Measurements from ENCODE around the gene ZNF346.
"Not testable (repeated sequence)": the region's sequence is repeated elsewhere in the genome, so short reads cannot be mapped to it uniquely, and the experiment has no call there.

ZNF346 gene

DNA sequence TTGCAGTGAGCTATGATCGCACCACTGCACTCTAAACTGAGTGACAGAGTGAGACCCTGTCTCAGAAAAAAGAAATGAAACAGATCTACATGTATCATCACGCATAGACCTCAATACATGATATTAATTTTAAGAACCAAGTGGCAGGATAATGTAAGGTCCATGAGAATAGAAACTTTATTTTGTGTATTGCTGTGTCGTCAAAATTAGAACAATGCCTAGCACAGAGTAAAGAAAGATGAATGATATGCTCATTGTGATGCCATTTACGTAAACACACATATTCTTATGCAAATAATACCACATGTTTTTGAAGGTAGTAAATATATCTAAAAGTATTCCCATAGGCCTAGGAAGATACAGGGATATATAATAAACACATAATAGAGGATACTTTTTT, 12.3 kb upstream of the ZNF346 start:
- no peak for ATAC-seq
- DNase-seq, result no peak

DNA sequence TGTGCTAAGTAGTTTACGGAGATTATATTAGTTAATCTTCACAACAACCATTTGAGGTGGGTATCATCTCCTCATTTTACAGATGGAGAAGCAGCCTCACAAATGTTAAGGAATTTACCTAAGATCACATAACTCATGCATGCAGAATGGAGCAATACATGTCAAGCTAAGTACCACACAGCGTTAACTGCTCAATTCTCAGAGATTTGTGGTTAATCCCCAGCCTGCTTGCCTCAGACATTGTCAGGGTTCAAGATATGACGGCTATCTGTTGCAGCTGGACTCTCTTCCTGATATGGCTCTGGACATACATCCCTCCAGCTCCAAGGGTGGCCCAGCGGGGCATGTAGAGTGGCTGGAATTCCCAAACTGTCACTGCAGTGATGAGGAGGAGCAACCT, 7.3 kb upstream of the ZNF346 start:
- ATAC-seq (no peak), DNase-seq (no peak)

DNA sequence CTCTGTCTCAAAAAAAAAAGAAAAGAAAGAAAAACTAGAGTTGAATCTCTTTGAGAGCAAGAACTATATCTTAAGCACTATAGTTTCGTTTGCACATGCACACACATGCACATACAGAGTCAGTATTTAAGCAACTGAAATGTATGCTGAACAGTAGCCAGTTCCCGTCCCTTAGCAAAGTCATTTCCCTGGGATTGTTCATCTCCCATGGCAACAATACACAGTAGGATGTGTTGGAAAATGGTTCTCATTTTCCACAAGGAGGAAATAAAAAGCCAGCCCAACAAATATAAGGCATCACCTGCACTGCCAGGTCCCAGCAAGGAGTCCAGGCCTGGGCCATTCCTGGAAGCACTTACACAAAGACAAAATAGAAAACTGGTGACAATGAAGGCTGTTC, 4.2 kb upstream of the ZNF346 start:
- no peak for ATAC-seq
- DNase-seq, result no peak

DNA sequence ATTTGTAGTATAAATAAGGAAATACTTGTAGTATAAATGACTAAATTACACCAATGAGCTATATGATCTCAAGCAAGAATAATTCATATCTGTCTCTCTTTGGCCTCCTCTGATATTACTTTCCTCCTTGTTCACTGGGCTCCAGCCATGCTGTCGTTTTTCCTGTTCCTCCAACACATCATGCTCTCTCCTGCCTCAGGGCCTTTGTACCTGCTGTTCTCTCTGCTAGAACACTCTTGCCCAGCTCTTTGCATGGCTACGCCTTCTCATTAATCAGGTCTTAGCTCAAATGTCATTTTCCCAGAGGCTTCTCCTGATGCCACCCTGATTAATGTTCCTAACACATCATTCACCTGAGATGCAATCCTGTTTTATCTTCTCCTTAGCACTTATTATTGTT, 2.5 kb upstream of the ZNF346 start:
- no peak for ATAC-seq
- DNase-seq, result no peak

DNA sequence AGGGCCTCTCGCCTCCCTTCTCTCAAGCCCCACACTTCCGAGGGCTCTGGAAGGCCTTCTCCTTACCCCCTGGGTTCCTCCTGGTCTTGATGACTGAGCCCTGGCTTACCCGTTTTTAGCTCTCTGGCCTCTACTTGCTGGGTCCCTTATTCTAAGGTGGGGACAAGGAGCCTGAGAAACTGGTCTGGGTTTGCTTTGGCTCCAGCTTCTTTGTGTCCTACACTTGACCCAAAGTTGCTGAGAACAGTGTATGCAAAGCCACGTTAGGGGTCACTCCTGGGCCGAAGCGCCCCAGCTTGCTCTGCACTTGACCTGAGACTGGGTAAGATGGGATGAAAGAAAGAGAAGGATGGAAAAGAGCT, 788 bp downstream of the ZNF346 start:
- ATAC-seq, result no peak
- DNase-seq, result no peak

DNA sequence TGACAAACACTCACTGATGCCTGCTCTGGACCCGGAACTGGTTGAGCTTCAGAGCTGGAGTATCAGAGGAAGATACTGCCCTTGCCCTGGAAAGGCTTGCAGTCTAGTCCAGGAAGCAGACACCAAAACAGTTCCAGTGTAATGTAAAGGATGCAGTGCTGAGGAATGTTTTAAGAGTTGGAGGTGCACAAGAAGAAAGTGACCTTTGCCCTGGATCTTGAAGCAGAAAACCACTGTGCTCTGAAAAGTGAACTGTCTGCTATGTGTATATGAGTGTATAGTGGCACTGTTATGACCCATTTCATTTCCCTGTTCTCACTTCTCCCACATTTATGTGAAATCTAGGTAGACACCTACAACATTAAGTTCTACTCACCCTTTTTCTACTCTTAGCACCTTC, 2.1 kb downstream of the ZNF346 start:
- DNase-seq (no peak), ATAC-seq (no peak)

DNA sequence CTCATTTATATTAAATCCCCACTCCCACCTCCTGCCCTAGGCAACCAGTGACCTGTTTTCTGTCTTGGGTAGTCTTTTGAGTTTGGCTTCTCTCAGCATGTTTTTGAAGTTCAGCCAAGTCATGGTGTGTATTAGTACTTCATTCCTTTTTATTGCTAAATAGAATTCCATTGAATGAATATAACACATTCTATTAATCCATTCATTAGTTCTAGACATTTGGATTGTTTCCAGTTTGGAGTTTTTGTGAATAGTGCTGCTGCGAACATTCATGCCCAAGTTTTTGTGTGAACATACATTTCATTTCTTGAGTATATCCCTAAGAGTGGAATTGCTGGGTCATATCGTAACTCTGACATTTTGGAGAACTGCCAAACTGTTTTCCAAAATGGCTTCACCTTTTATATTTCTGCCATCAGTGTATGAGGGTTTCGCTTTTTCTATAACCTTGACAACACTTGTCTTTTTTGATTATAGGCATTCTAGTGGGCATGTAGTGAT, 2.7 kb downstream of the ZNF346 start:
- DNase-seq (no peak), ATAC-seq (no peak)

DNA sequence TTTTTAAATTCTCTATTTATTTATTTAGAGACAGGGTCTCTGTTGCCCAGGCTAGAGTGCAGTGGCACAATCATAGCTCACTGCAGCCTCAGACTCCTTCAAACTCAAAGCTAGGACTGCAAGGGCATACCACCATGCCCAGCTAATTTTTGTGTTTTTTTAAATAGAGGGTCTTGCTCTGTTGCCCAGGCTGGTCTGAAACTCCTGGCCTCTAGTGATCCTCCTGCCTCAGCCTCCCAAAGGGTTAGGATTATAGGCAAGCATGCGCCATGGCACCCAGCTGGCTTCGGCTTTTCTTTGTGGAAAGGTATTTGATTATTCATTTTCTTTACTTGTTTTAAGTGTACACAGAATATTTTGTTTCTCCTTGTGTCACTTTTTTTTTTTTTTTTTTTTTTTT, 5.2 kb downstream of the ZNF346 start:
- ATAC-seq (no peak), DNase-seq (no peak)

DNA sequence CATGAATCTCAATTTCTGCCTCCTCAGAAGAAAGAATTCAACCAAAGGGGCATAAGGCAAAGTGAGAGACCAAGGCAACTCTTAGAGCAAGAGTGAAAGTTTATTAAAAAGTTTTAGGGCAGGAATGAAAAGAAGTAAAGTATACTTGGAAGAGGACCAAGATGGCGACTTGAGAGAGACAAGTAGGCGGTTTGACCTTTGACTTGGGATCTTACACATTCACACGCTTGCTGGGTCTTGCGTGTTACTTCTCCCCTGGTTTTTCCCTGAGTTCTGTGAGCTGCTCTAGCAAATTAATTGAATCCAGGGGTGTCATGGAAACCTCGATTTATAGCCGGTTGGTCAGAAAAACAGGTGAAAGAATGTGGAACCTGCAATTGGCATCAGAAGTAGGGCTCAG, 7.0 kb downstream of the ZNF346 start:
- ATAC-seq, result no peak

DNA sequence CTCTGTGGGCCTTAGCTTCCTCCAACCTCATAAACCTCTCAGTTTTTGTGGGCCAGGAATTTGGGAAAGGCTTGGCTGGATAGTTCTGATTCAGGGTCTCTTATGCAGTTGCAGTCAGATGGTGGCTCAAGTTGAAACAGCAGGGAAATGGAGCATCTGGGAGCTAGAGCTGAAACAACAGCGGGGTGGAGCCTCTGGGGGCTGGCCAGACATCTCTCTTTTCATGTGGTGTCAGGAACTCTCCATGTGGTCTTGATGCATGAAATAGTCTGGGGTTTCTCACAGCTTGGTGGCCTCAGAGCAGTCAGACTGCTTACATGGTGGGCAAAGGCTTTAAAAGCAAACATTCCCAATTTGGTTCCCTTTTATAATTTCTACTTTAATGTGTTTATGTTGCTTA, 13.5 kb downstream of the ZNF346 start:
- no peak for ATAC-seq
- DNase-seq, result no peak

More for the DNA sequence above, 7.0 kb downstream of the ZNF346 start:
- DNase-seq, result no peak

DNA sequence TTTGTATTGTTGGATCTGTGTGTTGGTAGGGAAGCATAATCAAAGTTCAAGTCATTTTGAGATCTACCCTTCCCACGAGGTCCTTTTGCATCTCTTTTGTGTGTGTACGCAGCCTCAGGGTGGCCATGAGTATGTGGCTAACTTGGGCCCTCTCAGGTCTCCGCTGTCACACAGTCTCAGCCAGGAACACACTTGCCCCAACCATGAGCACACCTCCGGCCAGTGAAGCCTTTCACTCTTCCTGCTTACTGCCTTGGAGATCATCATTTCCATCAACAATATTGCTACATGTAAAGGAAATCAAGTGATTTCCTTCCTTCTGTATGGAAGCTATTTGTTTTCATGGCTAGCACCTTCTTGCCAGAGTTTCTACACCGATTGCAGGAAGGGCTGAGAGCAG, 13.9 kb downstream of the ZNF346 start:
- no peak for ATAC-seq

DNA sequence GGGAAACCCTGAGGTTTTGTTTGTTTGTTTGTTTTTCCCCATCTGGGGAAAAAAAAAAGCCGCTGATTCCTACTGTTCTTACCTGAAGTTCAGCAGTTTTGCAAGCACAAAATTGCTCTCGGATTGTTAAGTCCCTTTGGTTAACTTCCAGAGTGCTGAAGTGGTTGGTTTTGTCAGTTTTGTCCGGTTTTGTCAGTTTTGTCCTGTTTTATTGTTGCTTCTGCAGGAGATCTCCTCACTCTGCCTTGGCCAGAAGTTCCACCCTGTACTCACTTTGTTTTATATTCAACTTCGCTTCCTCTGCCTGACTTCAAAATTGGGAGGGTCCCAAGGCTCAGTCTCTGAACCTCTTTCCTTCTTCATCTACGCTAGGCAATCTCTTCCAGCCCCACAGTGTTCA, 14.4 kb downstream of the ZNF346 start:
- ATAC-seq, result no peak
- no peak for DNase-seq

More for the DNA sequence above, 13.9 kb downstream of the ZNF346 start:
- DNase-seq, result no peak

DNA sequence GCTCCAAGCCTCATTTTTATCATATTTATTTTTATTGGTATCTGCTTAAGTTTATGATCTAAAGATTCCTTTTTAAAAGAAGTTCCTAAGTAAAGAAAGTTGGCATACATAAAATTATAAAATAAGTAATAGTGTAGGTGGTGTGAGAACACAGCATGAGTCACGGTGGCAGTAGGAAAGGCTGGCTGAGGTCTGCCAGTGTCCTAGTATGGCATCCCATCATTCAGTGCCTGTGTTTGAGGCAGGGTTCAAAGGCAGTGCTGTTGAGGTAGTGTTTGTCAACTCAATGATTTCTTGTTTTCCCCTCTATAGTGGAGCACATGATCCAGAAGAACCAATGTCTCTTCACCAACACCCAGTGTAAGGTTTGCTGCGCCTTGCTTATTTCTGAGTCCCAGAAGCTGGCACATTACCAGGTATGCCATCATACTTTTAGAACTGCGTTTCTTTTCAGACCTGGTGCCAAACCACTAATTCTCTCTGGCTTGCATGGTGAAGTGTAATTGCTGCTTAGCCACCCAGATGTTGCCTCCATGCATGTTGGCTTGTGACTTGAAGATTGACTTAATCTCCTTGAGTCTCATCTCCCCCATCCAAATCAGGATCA, 18.4 kb downstream of the ZNF346 start:
- ATAC-seq, result no peak

DNA sequence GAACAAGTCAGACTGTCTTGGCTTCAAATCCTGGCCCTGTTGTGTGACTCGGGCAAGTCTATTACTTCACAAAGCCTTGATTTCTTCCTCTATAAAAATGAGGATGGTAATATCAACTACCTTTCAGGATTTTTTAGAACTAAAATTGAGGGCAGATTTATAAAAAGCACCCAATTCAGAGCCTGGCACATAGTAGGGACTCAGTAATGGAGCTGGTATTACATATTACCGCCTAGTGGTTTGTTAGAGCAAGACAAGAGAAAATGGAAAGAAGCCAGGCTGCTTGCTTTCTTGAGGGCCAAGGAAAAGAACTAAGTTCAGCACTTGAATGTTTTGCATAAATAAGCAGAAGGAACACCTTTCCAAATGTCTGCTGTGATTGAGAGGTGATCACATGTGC, 19.4 kb downstream of the ZNF346 start:
- ATAC-seq (no peak), DNase-seq (no peak)

More for the DNA sequence above, 18.4 kb downstream of the ZNF346 start:
- DNase-seq, result no peak

DNA sequence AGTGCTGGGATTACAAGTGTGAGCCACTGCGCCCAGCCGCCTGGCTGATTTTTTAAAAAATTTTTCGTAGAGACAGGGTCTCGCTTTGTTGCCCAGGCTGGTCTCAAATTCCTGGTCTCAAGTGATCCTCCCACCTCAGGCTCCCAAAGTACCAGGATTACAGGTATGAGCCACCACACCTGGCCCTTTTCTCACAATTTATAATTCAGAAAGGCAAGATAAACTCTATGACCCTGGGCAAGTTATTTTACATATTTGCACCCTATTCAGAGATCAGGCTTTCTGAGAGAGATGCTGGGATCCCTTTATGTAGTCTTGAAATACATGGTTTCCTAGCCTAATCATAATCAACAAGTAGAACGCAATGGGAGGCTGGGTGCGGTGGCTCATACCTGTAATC, 20.6 kb downstream of the ZNF346 start:
- DNase-seq, result no peak
- no peak for ATAC-seq

DNA sequence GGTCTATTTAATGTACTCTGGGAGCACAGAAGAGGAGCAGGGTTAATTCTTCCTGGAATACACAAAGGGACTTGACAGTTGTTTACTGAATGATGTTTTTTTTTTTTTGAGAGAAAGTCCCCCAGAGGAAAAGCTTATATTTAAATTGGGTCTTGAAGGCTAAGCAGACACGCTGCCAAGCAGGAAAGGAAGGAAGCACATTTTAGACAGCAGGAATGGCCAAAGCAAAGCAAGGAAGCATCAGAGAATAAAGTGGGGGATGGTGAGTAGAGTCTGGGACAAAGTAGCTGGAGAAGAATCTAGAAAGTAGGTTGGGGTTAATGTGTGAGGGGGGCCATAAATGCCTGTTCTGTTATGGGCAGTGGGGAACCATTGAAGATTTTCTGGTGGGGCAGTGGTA, 21.5 kb downstream of the ZNF346 start:
- ATAC-seq (no peak), DNase-seq (no peak)

DNA sequence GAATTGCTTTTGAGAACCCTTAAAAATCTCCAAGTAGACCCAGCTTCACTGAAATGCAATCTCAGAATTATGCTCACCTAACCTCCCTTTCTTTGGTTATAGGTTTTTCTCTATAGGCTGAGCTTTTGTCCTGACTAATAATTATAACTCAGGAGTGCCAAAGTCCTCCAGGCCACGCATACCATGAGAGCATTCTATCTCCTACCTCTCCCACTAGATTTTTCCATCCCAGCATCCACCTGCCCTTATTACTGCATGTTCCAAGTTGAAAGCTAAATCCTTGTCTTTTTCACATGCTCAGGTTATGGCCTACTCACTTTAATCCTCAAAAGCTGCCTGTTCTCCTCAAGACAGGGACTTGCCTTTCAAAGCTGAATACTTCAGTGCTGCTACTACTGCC, 22.1 kb downstream of the ZNF346 start:
- ATAC-seq (no peak), DNase-seq (no peak)

DNA sequence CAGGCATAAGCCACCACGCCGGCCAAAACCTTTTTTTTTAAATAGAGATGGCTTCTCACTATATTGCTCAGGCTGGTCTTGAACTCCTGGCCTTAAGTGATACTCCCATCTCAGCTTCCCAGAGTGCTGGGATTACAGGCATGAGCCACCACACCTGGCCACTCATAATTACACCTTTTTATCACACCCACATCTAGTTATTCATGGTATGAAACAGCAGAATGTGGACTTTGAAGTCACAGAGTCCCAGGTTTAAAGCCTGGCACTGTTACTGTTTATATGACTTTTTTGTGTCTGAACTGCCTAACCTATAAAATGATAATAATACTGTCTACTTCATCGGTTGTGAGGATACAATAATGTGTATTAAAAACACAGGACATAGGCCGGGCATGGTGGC, 23.1 kb downstream of the ZNF346 start:
- DNase-seq (no peak), ATAC-seq (no peak)

DNA sequence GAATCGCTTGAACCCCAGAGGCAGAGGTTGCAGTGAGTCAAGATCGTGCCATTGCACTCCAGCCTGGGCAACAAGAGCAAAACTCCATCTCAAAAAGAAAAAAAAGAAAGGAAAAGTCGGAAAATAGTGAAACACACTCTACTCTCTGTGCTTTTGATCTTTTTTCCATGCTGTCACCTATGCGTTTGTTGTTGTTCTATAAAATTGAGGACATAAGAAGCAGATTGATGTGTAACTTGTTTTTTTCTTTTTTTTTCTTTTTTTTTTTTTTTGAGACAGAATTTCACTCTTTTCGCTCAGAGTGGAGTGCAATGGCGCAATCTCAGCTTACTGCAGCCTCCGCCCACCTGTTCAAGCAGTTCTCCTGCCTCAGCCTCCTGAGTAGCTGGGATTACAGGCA, 26.0 kb downstream of the ZNF346 start:
- ATAC-seq, DNase-seq: not testable (repeated sequence)

DNA sequence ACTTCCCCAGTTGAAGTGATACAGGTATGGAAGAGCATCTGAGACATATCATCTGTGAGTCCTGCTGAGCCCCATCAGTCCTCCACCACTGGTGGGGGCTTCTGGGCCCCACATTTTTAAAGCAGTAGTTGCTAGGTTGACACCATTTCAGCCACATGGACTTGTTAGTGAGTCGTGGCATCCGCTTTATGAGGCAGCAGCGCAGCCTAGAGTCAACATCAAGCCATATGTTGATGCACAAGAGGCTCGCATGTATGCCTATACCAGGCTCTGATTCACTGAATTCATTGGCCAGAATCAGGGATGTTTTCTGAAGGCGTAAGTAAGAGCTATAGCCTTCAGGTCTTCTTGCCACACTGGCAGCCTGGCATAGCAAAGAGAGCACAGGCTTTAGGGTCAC, 26.8 kb downstream of the ZNF346 start:
- ATAC-seq (no peak), DNase-seq (no peak)

DNA sequence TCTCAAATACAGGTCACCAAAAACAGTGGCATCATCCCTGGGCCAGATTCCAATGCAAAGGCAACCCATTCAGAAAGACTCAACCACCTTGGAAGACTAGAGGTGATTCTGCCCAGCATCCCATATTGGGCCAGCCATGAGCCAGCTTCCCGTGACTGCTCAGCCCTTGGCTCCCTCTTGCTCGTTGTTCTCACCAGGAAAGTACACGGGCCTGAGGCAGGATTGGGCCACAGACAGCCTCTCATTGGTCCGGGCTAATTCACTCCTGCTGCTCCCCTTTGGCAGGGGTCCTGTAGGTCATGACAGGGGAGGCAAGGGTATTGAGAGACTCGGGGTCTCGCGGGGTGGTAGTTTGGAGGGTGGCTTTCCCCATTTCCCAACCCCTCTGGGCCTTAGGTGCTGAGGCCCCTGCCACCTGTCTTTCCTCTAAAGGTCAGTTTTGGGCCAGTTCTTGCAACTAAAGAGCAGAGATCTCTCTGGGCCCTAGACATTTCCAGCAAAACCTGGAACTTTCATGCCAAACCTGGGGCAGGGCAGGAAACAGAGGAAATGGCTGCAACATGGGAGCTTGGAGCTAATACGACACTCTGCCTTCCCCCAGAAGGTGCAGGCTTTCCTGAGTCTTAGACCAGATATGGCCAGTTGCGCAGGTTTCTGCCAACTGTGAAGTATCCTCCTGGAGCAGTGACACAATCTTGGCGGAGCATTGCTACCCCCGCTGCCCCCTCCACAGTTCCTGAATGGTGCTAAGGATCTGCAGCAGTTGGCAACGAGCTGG, 42.2 kb downstream of the ZNF346 start:
- no peak for DNase-seq

DNA sequence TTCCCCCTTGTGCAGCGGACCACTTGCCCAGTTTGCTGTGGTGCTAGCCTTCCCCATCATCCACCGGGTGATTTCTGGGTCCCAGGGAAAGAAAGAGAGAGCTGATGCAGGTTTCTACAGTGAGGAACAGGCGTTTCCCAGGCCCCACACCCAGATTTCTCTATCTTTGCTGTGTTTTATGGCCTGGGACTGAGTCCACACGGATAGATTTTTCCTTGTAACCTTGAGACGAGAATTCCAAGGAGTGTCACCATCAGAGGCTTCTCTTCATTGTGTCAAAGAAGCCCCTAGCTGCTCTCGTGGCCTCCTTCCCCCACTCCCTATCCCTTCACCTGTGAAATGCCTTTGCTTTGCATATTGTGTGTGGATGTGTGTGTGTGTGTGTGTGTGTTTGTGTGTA, 43.0 kb downstream of the ZNF346 start:
- no peak for DNase-seq
- ATAC-seq, result no peak

More for the DNA sequence above, 42.2 kb downstream of the ZNF346 start:
- no peak for ATAC-seq

DNA sequence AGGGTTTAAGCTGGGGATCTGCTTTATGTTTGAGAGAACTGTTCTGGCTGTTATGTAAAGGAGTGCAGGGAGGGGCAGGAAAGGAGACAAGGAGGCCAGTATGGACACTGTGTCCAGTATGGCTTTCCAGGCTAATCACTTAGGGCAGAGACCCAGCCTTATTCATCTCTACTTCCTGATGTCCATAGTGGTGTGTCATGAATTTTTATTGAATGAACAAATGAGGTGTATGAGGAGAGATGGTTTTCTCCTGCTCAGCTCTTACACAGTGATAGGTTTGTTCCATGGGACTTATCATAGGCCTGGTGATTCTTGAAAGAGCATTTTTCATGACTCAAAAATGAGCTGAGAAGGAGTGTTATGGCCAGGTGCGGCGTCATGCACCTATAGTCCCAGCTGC, 43.7 kb downstream of the ZNF346 start:
- no peak for ATAC-seq
- DNase-seq, result no peak

DNA sequence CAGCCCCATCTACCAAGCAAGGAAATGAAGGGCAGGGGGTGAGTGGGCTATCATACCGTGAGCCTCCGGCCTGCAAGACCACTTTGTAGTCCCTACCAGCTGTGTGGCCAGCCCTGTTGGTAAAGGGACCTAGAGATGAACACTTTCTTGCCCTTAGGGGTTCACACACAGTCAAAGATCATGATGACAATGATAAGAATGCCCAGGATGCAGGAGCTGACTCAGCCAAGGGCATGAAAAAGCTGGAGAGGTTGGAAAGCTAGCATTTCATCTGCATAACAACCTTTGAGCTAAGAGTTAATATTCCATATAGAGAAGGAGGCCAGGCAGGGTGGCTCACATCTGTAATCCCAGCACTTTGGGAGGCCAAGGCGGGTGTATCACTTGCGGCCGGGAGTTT, 45.0 kb downstream of the ZNF346 start:
- ATAC-seq (no peak), DNase-seq (no peak)

All from stimulated activated naive CD8-positive, alpha-beta T cell treated with anti-CD3 and anti-CD28 coated beads, Interleukin-15, Interleukin-2, amounts not matched to agents 100 U/mL and 50 U/mL, for 24 hours (primary cell).